ENCODE measurements around the gene TRIM8.

TRIM8 gene

GRCh38 chr10:102644066-102644645 lies at the start of gene TRIM8:
Gene TRIM8 (plus strand): TSS chr10:102644479. CDS start chr10:102644618, 139 bp downstream.
- DNase-seq, result peak; percentile 66

GRCh38 chr10:102595293-102595692 lies 49.0 kb upstream of the TRIM8 start:
- no peak for DNase-seq

GRCh38 chr10:102595897-102596296 lies 48.4 kb upstream of the TRIM8 start:
- DNase-seq, result no peak

GRCh38 chr10:102596506-102596971 lies 47.7 kb upstream of the TRIM8 start:
- DNase-seq, result peak; percentile 37

GRCh38 chr10:102597131-102597991 lies 46.9 kb upstream of the TRIM8 start:
- DNase-seq, result no peak

GRCh38 chr10:102598243-102598642 lies 46.0 kb upstream of the TRIM8 start:
- DNase-seq, result no peak

GRCh38 chr10:102599565-102600327 lies 44.5 kb upstream of the TRIM8 start:
- no peak for DNase-seq

GRCh38 chr10:102600816-102601215 lies 43.5 kb upstream of the TRIM8 start:
- no peak for DNase-seq

GRCh38 chr10:102601639-102602038 lies 42.6 kb upstream of the TRIM8 start:
- DNase-seq, result no peak

- DNase-seq, result no peak
Measured at GRCh38 chr10:102602272-102603045, 41.8 kb upstream of the TRIM8 start.

- no peak for DNase-seq
Measured at GRCh38 chr10:102603946-102604345, 40.3 kb upstream of the TRIM8 start.

- no peak for DNase-seq
Measured at GRCh38 chr10:102604439-102604841, 39.8 kb upstream of the TRIM8 start.

GRCh38 chr10:102605712-102606111 lies 38.6 kb upstream of the TRIM8 start:
- no peak for DNase-seq

GRCh38 chr10:102608487-102608886 lies 35.8 kb upstream of the TRIM8 start:
- no peak for DNase-seq

GRCh38 chr10:102610441-102610887 lies 33.8 kb upstream of the TRIM8 start:
- no peak for DNase-seq

- no peak for DNase-seq
Measured at GRCh38 chr10:102611514-102612087, 32.7 kb upstream of the TRIM8 start.

GRCh38 chr10:102612964-102613275 lies 31.4 kb upstream of the TRIM8 start:
- peak; percentile 68 for DNase-seq

GRCh38 chr10:102613286-102613685 lies 31.0 kb upstream of the TRIM8 start:
- no peak for DNase-seq

GRCh38 chr10:102613785-102614184 lies 30.5 kb upstream of the TRIM8 start:
- no peak for DNase-seq

- no peak for DNase-seq
Measured at GRCh38 chr10:102614888-102615287, 29.4 kb upstream of the TRIM8 start.

GRCh38 chr10:102615361-102615760 lies 28.9 kb upstream of the TRIM8 start:
- DNase-seq, result peak; percentile 45

GRCh38 chr10:102616066-102616770 lies 28.1 kb upstream of the TRIM8 start:
- no peak for DNase-seq
